ENCODE results near the gene TRPM2.

TRPM2 gene

DNA sequence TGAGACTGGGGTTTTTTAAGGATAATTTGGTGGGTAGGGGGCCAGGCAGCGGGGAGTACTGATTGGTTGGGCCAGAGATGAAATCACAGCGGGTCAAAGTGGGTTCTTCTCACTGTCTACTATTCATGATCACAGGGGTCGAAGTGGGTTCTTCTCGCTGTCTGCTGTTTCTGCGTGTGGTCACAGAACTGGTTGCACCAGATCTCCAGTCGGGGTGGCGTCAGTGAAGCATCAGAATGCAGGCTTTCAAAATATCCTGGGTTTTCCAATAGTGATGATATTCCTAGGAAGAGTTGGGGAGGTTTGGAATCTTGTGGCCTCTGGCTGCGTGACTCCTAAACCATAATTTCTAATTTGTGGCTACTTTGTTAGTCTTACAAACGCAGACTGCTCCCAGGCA, 45.1 kb downstream of the TRPM2 start:
- H3K4me3 ChIP-seq (ENCODE audit: control insufficient read depth, low read depth, low read length) = no peak overlapping the region
- TF ChIP-seq, protein P1, sequence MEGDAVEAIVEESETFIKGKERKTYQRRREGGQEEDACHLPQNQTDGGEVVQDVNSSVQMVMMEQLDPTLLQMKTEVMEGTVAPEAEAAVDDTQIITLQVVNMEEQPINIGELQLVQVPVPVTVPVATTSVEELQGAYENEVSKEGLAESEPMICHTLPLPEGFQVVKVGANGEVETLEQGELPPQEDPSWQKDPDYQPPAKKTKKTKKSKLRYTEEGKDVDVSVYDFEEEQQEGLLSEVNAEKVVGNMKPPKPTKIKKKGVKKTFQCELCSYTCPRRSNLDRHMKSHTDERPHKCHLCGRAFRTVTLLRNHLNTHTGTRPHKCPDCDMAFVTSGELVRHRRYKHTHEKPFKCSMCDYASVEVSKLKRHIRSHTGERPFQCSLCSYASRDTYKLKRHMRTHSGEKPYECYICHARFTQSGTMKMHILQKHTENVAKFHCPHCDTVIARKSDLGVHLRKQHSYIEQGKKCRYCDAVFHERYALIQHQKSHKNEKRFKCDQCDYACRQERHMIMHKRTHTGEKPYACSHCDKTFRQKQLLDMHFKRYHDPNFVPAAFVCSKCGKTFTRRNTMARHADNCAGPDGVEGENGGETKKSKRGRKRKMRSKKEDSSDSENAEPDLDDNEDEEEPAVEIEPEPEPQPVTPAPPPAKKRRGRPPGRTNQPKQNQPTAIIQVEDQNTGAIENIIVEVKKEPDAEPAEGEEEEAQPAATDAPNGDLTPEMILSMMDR (IDR thresholded peaks at IDR 0.05; ENCODE audit: control insufficient read depth, insufficient read depth, low read depth, low read length, missing control alignments) = no peak
- DNase-seq (ENCODE audit: low read depth) = peak; percentile 4

DNA sequence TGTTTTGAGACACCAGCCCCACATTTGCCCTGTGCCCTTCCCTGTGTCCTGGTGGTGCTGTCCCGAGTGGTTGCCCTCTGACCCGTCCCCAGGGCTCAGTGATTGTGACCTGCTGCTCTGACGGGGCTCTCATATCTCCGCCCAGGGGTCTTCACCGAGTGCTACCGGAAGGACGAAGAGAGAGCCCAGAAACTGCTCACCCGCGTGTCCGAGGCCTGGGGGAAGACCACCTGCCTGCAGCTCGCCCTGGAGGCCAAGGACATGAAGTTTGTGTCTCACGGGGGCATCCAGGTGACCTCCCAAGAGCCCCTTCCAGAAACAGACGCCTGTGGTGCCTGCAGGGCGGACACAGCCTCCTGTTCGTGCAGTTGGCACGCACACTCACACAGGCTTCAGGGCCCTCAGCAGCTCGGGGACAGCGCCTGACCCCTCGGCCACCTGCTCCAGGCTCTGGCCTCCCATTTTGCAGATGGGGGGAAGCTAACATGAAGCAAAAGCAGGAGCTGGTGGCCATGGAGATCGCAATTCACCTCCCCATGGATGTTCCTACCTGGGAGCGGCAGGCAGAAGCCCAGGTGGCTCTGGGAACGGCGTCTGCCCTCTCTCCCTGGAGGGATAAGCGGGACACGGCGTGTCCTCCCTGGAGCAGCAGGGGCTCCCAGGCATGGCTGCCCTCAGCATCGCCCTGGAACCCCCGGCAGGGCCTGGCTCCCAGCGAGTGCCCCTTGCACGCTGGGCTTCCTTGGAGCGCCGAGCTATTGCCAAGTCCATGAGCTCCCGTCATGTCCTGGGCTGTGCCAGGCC, 45.9 kb downstream of the TRPM2 start:
- H3K4me3 ChIP-seq (ENCODE audit: control insufficient read depth, low read depth, low read length) = no peak overlapping the region
- TF ChIP-seq, protein P1 (IDR thresholded peaks at IDR 0.05; ENCODE audit: control insufficient read depth, insufficient read depth, low read depth, low read length, missing control alignments) = no peak
- DNase-seq (ENCODE audit: low read depth) = no peak

DNA sequence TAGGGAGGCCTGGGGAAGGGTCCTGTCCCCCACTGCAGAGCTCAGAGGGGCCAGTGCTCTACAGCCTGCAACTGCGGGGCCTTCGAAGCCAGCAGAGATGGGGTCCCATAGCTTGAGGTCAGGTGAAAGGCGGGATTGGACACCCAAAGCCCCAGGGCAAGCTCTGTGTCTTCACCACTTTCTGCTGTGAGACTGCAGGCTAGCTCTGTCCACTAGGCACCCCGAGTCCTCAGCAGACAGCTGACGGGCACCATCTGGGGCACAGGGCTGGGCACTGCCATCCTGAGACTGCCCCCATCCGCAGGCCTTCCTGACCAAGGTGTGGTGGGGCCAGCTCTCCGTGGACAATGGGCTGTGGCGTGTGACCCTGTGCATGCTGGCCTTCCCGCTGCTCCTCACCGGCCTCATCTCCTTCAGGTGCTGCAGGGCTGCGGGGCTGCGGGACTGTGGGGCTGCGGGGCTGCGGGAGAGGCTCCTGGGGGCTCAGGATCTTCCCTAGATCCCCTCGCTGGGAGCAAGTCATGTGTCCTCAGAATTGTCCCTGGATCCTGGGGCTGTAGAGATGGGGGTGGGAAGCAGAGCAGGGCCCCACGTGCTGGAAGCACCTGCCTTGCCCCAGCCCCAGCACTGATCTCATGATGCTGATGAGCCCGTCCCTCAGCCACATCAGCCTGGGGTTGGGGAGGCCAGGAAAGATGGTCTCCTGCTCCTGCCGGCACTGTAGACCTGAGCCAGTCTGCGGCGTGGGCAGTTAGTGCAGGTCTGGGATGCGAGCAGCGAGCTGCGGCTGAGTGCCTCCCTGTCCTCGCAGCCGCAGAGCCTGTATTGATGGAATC, 46.8 kb downstream of the TRPM2 start:
- TF ChIP-seq, protein P1 (IDR thresholded peaks at IDR 0.05; ENCODE audit: control insufficient read depth, insufficient read depth, low read depth, low read length, missing control alignments) = no peak
- H3K4me3 ChIP-seq (ENCODE audit: control insufficient read depth, low read depth, low read length) = no peak overlapping the region
- DNase-seq (ENCODE audit: low read depth) = no peak

DNA sequence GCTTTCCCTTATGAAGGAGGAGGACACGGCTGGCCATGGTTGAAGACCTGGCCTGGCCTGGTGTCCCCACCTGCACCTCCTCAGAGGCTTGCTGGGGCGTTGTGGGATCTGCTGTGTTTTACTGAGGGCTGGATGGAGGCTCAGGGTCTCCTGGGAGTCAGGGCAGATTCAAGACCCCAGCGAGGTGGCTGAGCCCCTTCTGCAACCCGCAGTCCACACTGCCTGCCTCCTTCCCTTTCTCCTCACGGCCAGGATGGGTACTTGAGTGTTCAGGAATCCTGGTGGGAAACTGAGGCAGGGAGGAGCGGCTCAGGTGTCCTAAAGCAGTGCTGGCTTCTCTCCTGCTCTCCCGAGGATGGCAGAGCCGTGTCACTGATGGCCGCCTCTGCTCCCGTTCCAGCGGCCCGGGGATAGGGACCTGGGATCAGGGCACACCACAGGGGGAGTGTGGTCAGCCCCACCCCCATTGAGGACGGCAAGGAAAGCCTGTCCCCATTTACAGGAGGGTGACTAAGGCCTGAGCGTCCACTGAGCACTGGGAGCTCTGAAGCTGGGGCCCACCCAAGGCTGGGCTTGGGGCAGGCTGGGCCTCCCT, 47.5 kb downstream of the TRPM2 start:
- H3K4me3 ChIP-seq (ENCODE audit: control insufficient read depth, low read depth, low read length) = no peak overlapping the region
- DNase-seq (ENCODE audit: low read depth) = no peak
- TF ChIP-seq, protein P1 (IDR thresholded peaks at IDR 0.05; ENCODE audit: control insufficient read depth, insufficient read depth, low read depth, low read length, missing control alignments) = no peak

DNA sequence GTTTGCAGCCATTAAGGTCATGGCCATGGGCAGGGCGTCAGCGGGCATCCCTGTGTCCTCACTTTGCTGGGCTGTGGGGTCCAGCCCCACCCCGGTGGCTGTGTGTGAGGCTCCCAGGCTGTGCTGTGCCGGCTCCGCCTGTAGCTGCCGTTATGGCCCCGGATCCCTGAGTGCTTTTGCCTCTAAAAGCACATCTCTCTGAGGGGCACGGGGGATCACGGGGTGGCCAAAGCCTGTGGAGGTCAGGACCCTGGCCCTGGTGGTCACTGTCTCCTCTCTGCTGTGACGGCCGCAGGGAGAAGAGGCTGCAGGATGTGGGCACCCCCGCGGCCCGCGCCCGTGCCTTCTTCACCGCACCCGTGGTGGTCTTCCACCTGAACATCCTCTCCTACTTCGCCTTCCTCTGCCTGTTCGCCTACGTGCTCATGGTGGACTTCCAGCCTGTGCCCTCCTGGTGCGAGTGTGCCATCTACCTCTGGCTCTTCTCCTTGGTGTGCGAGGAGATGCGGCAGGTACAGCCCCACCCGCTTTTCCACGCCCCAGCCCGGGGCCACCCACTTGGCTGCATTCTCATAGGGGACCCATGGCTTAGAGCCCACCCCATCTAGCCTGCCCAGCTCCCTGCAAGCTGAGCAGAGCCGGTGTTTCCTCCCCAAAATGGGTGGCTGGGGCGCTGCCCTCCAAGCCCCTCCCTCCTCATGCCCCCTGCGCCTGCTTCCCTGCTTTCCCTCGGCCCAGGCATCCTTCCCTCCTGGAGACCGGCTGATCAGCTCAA, 48.2 kb downstream of the TRPM2 start:
- no peak overlapping the region for H3K4me3 ChIP-seq (ENCODE audit: control insufficient read depth, low read depth, low read length)
- TF ChIP-seq, protein P1 (IDR thresholded peaks at IDR 0.05; ENCODE audit: control insufficient read depth, insufficient read depth, low read depth, low read length, missing control alignments) = no peak
- DNase-seq (ENCODE audit: low read depth) = no peak
